Dermis blood vessel endothelial cell (primary cell): ENCODE results near the gene DDN. TPM values are rescaled to one million over a fixed set of nuclear protein-coding genes. Genes with fewer than 3 reads are reported as not detected.

ENCODE experiments used
- DNase-seq: peaks from one replicate; pipeline ENCODE4 v3.0.0; 2010
- total RNA-seq: library from RNA; depleted of rRNA; stranded (reverse); fragments of >200 nt; gene quantifications from 2 replicates; pipeline ENCODE4 v1.2.3, GENCODE V29; 2014

The DDN gene
- total RNA-seq, 1 donor from 2014 or later: under 0.01 TPM

- no peak for DNase-seq
Observed at GRCh38 chr12:49013428-49013827, 14.3 kb upstream of the DDN start.

- DNase-seq: no peak
Observed at GRCh38 chr12:49012739-49013138, 13.6 kb upstream of the DDN start.

- DNase-seq: no peak
Observed at GRCh38 chr12:49010092-49010668, 11.0 kb upstream of the DDN start.

- no peak for DNase-seq
Observed at GRCh38 chr12:49008943-49009342, 9.8 kb upstream of the DDN start.

- DNase-seq: no peak
Observed at GRCh38 chr12:49000346-49000745, 1.2 kb upstream of the DDN start.

- peak; percentile 28 for DNase-seq
Observed at GRCh38 chr12:48998497-48999353, 450 bp downstream of the DDN start.

- DNase-seq: no peak
Observed at GRCh38 chr12:48997719-48998496, 1.3 kb downstream of the DDN start.

- DNase-seq: peak; percentile 83
Observed at GRCh38 chr12:48996794-48997718, 2.1 kb downstream of the DDN start.

- peak; percentile 88 for DNase-seq
Observed at GRCh38 chr12:48995086-48995879, 3.9 kb downstream of the DDN start.

GRCh38 chr12:48994224-48995085 lies 4.7 kb downstream of the DDN start:
- no peak for DNase-seq

GRCh38 chr12:48993787-48994186 lies 5.4 kb downstream of the DDN start:
- DNase-seq: no peak

GRCh38 chr12:48991247-48992050 lies 7.7 kb downstream of the DDN start:
- no peak for DNase-seq

GRCh38 chr12:48990552-48990951 lies 8.6 kb downstream of the DDN start:
- DNase-seq: no peak

GRCh38 chr12:48988030-48988649 lies 11.0 kb downstream of the DDN start:
- peak; percentile 79 for DNase-seq

- no peak for DNase-seq
Observed at GRCh38 chr12:48986720-48987291, 12.4 kb downstream of the DDN start.

- no peak for DNase-seq
Observed at GRCh38 chr12:48985901-48986300, 13.3 kb downstream of the DDN start.

GRCh38 chr12:48985475-48985897 lies 13.7 kb downstream of the DDN start:
- no peak for DNase-seq

GRCh38 chr12:48982397-48983080 lies 16.6 kb downstream of the DDN start:
- no peak for DNase-seq
